Esophagus muscularis mucosa (tissue), 4 donors: Measurements from ENCODE around the gene CENPX. TPM values are rescaled to one million over a fixed set of nuclear protein-coding genes. Genes with fewer than 3 reads are reported as not detected.

ENCODE experiments used
- DNase-seq: peaks from one replicate; pipeline ENCODE4 v3.0.0-alpha.2; 2017; ENCODE audit errors: extremely low spot score
- H3K27ac ChIP-seq, 4 donors: fragments of 200-600 bp; sonication (generic); replicated peaks in 1 of 4; 1 replicate in 3 of 4; 2 replicates in 1 of 4; pipeline ENCODE4 v1.5.1; 2016 to 2019; ENCODE audit warnings: mild to moderate bottlenecking in 1 of 4
- H3K27me3 ChIP-seq, 4 donors: fragments of 200-600 bp; sonication (generic); one replicate each; pipeline versions ENCODE4 v1.5.1 to v1.6.0; 2016 to 2019
- H3K36me3 ChIP-seq, 4 donors: fragments of 200-600 bp; sonication (generic); one replicate each; pipeline ENCODE4 v1.5.1; 2016 to 2019
- H3K4me1 ChIP-seq, 4 donors: fragments of 200-600 bp; sonication (generic); one replicate each; pipeline ENCODE4 v1.5.1; 2016 to 2019
- H3K4me3 ChIP-seq, 4 donors: fragments of 200-600 bp; sonication (generic); 1 replicate in 2 of 4; 2 replicates in 2 of 4; pipeline ENCODE4 v1.5.1; 2016 to 2019; ENCODE audit warnings: mild to moderate bottlenecking in 4 of 4, moderate library complexity in 1 of 4
- H3K9me3 ChIP-seq, 4 donors: fragments of 200-600 bp; sonication (generic); 1 replicate in 3 of 4; 2 replicates in 1 of 4; pipeline ENCODE4 v1.5.1; 2016 to 2019
- EP300 ChIP-seq: sonication (generic); formaldehyde crosslinking; IDR thresholded peaks from one replicate; pipeline ENCODE4 v1.6.1; 2017; ENCODE audit warnings: antibody characterized with exemption
- POLR2A ChIP-seq: fragments of 450-650 bp; IDR thresholded peaks from one replicate; pipeline ENCODE4 v1.6.1; 2017; ENCODE audit warnings: antibody characterized with exemption, moderate library complexity, mild to moderate bottlenecking, low read depth
- POLR2AphosphoS5 ChIP-seq, 2 donors: sonication (generic); formaldehyde crosslinking; IDR thresholded peaks; one replicate each; pipeline ENCODE4 v1.6.1; 2017; ENCODE audit warnings: antibody characterized with exemption in 2 of 2
- WGBS: methylation state at CpG from one replicate; pipeline ENCODE4 v1.1.5; 2018; 5-methylcytosine and 5-hydroxymethylcytosine counted together
- intact Hi-C: fragments of 100-400 bp; cut with DNase I; formaldehyde crosslinking; loops from one replicate; pipeline ENCODE4 v1.15.1; 2023
- total RNA-seq, 4 donors: library from RNA; depleted of rRNA; stranded (reverse); fragments of >200 nt; gene quantifications; one replicate each; pipeline versions ENCODE4 v1.1.0 to v1.2.1, GENCODE V29; 2016
- TF ChIP-seq, protein P1 (sequence below), 3 experiments: fragments of 200-600 bp in 2 of 3; fragments of 450-650 bp in 1 of 3; sonication (generic) in 2 of 3; IDR thresholded peaks; one replicate each; pipeline ENCODE4 v1.5.1; 2017 to 2019; ENCODE audit warnings: antibody characterized with exemption in 3 of 3, mild to moderate bottlenecking in 2 of 3, moderate library complexity in 1 of 3

CENPX gene
- total RNA-seq, 4 donors from 2014 or later = 62.5 to 109 (median 95.5) TPM

DNA sequence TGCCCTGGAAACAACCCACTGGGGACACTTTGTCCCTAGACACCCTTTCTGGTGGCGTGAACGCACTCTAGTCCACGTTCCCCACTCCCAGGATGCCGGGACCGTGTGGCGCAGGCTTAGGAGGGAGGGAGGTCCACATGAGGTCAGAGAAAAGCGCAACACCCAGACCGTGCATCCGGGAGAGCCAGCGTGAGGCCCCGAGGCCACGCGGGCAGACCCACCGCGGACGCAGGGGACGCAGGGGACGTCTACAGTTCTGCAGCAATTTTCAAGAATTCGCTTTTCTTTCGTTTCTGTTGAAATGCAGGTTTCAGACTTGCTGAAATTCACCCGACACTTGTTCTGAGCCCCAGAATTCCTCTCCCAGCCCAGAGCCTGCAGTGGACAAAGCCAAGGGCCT lies 24.2 kb upstream of the CENPX start:
- H3K27me3 ChIP-seq = no peaks in the 10 kb centered on the region
- peaks cover 11 to 40% (median 35%) of the 10 kb centered on the region in 4 donors for H3K36me3 ChIP-seq
- peaks cover 10 to 27% (median 22%) of the 10 kb centered on the region in 4 donors for H3K4me1 ChIP-seq
- DNase-seq = no peak
- no peak for TF ChIP-seq POLR2AphosphoS5 (IDR thresholded peaks at IDR 0.05)
- TF ChIP-seq POLR2A = no peak
- no peak for TF ChIP-seq EP300
- TF ChIP-seq, protein P1, sequence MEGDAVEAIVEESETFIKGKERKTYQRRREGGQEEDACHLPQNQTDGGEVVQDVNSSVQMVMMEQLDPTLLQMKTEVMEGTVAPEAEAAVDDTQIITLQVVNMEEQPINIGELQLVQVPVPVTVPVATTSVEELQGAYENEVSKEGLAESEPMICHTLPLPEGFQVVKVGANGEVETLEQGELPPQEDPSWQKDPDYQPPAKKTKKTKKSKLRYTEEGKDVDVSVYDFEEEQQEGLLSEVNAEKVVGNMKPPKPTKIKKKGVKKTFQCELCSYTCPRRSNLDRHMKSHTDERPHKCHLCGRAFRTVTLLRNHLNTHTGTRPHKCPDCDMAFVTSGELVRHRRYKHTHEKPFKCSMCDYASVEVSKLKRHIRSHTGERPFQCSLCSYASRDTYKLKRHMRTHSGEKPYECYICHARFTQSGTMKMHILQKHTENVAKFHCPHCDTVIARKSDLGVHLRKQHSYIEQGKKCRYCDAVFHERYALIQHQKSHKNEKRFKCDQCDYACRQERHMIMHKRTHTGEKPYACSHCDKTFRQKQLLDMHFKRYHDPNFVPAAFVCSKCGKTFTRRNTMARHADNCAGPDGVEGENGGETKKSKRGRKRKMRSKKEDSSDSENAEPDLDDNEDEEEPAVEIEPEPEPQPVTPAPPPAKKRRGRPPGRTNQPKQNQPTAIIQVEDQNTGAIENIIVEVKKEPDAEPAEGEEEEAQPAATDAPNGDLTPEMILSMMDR (IDR thresholded peaks at IDR 0.05) = no peak
- no peaks in the 10 kb centered on the region for H3K9me3 ChIP-seq
- intact Hi-C loops = no loop called here
- no peak overlapping the region for H3K4me3 ChIP-seq
- H3K27ac ChIP-seq = no peak overlapping the region
- 87% methylated on average over 21 of the region's 21 CpGs for WGBS

DNA sequence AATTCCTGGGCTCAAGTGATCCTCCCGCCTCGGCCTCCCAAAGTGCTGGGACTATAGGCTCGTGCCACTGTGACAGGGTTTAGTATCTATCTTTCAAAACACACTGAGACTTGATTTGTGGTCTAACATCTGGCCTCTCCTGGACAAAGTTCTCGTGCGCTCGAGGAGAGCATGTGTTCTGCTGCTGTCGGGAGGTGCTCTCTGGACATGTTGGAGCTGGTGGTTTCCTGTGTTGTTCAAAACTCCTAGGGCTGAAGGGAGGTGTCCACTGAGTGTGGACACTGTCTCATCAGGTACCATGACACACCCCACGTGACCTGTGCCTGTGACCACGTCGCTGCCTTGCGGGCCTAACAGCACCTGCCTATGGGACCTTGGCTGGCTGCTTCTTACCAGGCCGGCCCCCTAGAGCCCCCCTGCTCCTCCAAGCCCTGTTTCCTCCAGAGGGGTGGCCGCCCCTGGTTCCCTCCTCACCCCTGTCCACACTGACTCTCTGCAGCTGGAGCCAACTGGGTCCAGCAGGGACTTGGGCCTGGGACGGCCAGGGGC lies 23.3 kb upstream of the CENPX start:
- Histone ChIP-seq H3K27ac (no peak overlapping the region), H3K27me3 (no peaks in the 10 kb centered on the region), H3K9me3 (no peaks in the 10 kb centered on the region), H3K4me3 (no peak overlapping the region), H3K36me3 (peaks cover 11 to 40% (median 35%) of the 10 kb centered on the region in 4 donors), H3K4me1 (peaks cover 10 to 24% (median 20%) of the 10 kb centered on the region in 4 donors)
- no peak for TF ChIP-seq EP300
- TF ChIP-seq POLR2A = no peak
- TF ChIP-seq, protein P1 (IDR thresholded peaks at IDR 0.05) = no peak
- TF ChIP-seq POLR2AphosphoS5 (IDR thresholded peaks at IDR 0.05) = no peak
- intact Hi-C loops = no loop called here
- no peak for DNase-seq
- 73% methylated on average over 9 of the region's 14 CpGs for WGBS

DNA sequence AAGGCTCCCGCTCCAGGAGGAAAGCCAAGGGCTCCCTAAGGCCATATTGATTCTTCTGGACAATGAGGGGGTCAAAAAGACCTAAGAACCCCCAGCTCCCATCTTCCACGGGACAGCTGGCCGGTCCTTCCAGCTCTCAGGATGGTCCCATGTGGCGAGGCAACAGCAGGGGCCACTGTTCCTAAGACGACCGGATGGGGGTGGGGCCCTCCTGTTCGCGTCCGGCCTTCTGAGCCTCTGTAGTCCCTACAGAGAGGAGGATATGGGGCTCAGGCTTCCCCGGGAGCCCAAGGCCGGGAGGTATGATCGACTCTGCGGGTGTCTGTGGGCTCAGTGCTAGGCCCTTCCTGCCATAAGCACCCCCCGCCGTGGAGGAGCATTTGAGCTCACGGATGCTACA lies 20.8 kb upstream of the CENPX start:
- 72% methylated on average over 12 of the region's 16 CpGs for WGBS
- Histone ChIP-seq H3K4me3 (no peak overlapping the region), H3K4me1 (no peaks in the 10 kb centered on the region), H3K9me3 (no peaks in the 10 kb centered on the region), H3K27ac (no peak overlapping the region), H3K27me3 (no peaks in the 10 kb centered on the region), H3K36me3 (peaks cover 11 to 20% (median 18%) of the 10 kb centered on the region in 4 donors)
- intact Hi-C loops = no loop called here
- DNase-seq = no peak
- TF ChIP-seq, protein P1 (IDR thresholded peaks at IDR 0.05) = no peak
- TF ChIP-seq EP300 (no peak), POLR2AphosphoS5 (IDR thresholded peaks at IDR 0.05) (no peak), POLR2A (no peak)

DNA sequence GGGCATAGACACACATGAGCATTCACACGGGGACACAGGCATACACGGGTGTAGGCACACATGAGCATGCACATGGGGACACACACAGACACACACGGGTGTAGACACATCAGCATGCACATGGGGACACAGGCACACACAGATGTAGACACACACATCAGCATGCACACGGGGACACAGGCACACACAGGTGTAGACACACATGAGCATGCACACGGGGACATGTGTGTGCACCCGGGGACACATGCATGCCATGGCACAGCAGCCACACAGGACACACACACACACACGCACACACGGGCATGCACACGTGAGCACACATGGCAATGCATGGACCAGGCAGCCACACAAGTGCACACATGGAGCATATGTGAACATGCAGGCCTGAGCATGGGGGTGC lies 20.0 kb upstream of the CENPX start:
- Histone ChIP-seq H3K9me3 (no peaks in the 10 kb centered on the region), H3K4me3 (no peak overlapping the region), H3K27me3 (no peaks in the 10 kb centered on the region), H3K27ac (no peak overlapping the region), H3K4me1 (peaks cover 4 to 8% (median 6%) of the 10 kb centered on the region in 4 donors), H3K36me3 (peaks cover 6 to 11% (median 10%) of the 10 kb centered on the region in 4 donors)
- TF ChIP-seq, protein P1 (IDR thresholded peaks at IDR 0.05) = no peak
- TF ChIP-seq POLR2AphosphoS5 (IDR thresholded peaks at IDR 0.05) (no peak), EP300 (no peak), POLR2A (no peak)
- intact Hi-C loops = no loop called here
- 97% methylated on average over 5 of the region's 9 CpGs for WGBS
- no peak for DNase-seq
